H9 (cell line): Measurements from ENCODE around the gene CDH23. TPM values are rescaled to one million over a fixed set of nuclear protein-coding genes. Genes with fewer than 3 reads are reported as not detected.

Experiments used
- DNase-seq: peaks from one replicate; pipeline ENCODE4 v3.0.0-alpha.2; 2017
- H2AFZ ChIP-seq: one replicate; pipeline ENCODE4 v1.6.1; 2013; ENCODE audit warnings: mild to moderate bottlenecking, low read length, control low read depth, moderate library complexity
- H2AK5ac ChIP-seq: 2 replicates; pipeline ENCODE4 v1.6.1; 2013; ENCODE audit warnings: low read length, control low read depth, mixed read lengths; ENCODE audit not compliant: insufficient read length
- H2BK120ac ChIP-seq: one replicate; pipeline ENCODE4 v1.6.1; 2013; ENCODE audit warnings: low read depth, mild to moderate bottlenecking, low read length, control low read depth, inconsistent platforms; ENCODE audit not compliant: poor library complexity, severe bottlenecking
- H2BK12ac ChIP-seq: 2 replicates; pipeline ENCODE4 v1.6.1; 2013; ENCODE audit warnings: low read length, control low read depth, mixed read lengths, low read depth; ENCODE audit not compliant: insufficient read length
- H2BK15ac ChIP-seq: 2 replicates; pipeline ENCODE4 v1.6.1; 2013; ENCODE audit warnings: low read depth, low read length, control low read depth
- H2BK20ac ChIP-seq: one replicate; pipeline ENCODE4 v1.6.1; 2013; ENCODE audit warnings: low read depth, mild to moderate bottlenecking, low read length, control low read depth, inconsistent platforms; ENCODE audit not compliant: poor library complexity, severe bottlenecking
- H2BK5ac ChIP-seq: 2 replicates; pipeline ENCODE4 v1.6.1; 2013; ENCODE audit warnings: low read length, control low read depth, mixed read lengths; ENCODE audit not compliant: insufficient read length
- H3K14ac ChIP-seq: 2 replicates; pipeline ENCODE4 v1.6.1; 2013; ENCODE audit warnings: low read length, control low read depth; ENCODE audit not compliant: insufficient read depth
- H3K18ac ChIP-seq: 2 replicates; pipeline ENCODE4 v1.6.1; 2013; ENCODE audit warnings: low read depth, mild to moderate bottlenecking, mixed read lengths, low read length, control low read depth; ENCODE audit not compliant: insufficient read length
- H3K23ac ChIP-seq: 2 replicates; pipeline ENCODE4 v1.6.1; 2013; ENCODE audit warnings: low read length, control low read depth, mixed read lengths, low read depth; ENCODE audit not compliant: insufficient read length
- H3K23me2 ChIP-seq: 2 replicates; pipeline ENCODE4 v1.6.1; 2013; ENCODE audit warnings: low read depth, mild to moderate bottlenecking, mixed read lengths, low read length, control low read depth; ENCODE audit not compliant: insufficient read length, poor library complexity, severe bottlenecking
- H3K27ac ChIP-seq: 2 replicates; pipeline ENCODE4 v1.5.1; 2013; ENCODE audit warnings: low read length, control low read depth, mixed read lengths, low read depth; ENCODE audit not compliant: insufficient read length
- H3K27me3 ChIP-seq: 2 replicates; pipeline ENCODE4 v1.6.1; 2013; ENCODE audit warnings: low read length, control low read depth, inconsistent platforms; ENCODE audit not compliant: insufficient read depth
- H3K4ac ChIP-seq: 2 replicates; pipeline ENCODE4 v1.6.1; 2013; ENCODE audit warnings: low read depth, mild to moderate bottlenecking, control low read depth, inconsistent platforms, low read length, moderate library complexity
- H3K4me1 ChIP-seq: 2 replicates; pipeline ENCODE4 v1.6.1; 2013; ENCODE audit warnings: low read length, control low read depth, inconsistent platforms; ENCODE audit not compliant: insufficient read depth
- H3K4me2 ChIP-seq: 2 replicates; pipeline ENCODE4 v1.6.1; 2013; ENCODE audit warnings: low read length, control low read depth, mixed read lengths; ENCODE audit not compliant: insufficient read length, insufficient read depth
- H3K56ac ChIP-seq: 2 replicates; pipeline ENCODE4 v1.6.1; 2013; ENCODE audit warnings: low read depth, mild to moderate bottlenecking, mixed read lengths, low read length, control low read depth; ENCODE audit not compliant: insufficient read length
- H3K79me1 ChIP-seq: 2 replicates; pipeline ENCODE4 v1.6.1; 2013; ENCODE audit warnings: low read depth, mild to moderate bottlenecking, moderate library complexity, low read length, control low read depth, inconsistent platforms; ENCODE audit not compliant: insufficient read depth, poor library complexity, severe bottlenecking
- H3K79me2 ChIP-seq: 2 replicates; pipeline ENCODE4 v1.6.1; 2013; ENCODE audit warnings: low read length, control low read depth, inconsistent platforms; ENCODE audit not compliant: insufficient read depth
- H3K9ac ChIP-seq: 2 replicates; pipeline ENCODE4 v1.6.1; 2013; ENCODE audit warnings: low read length, control low read depth, mixed read lengths; ENCODE audit not compliant: insufficient read length; ENCODE audit errors: extremely low read depth
- H3K9me3 ChIP-seq: one replicate; pipeline ENCODE4 v1.6.1; 2013; ENCODE audit warnings: low read depth, low read length, inconsistent platforms; ENCODE audit not compliant: control insufficient read depth
- H3T11ph ChIP-seq: one replicate; pipeline ENCODE4 v1.6.1; 2013; ENCODE audit warnings: mild to moderate bottlenecking, low read length, control low read depth, inconsistent platforms
- H4K20me1 ChIP-seq: one replicate; pipeline ENCODE4 v1.6.1; 2013; ENCODE audit not compliant: control insufficient read depth, insufficient read length, insufficient read depth
- H4K5ac ChIP-seq: 2 replicates; pipeline ENCODE4 v1.6.1; 2013; ENCODE audit warnings: low read depth, mild to moderate bottlenecking, mixed read lengths, low read length, control low read depth; ENCODE audit not compliant: insufficient read length
- H4K8ac ChIP-seq: replicated peaks from 2 replicates; pipeline ENCODE4 v1.6.1; 2013; ENCODE audit warnings: low read length, control low read depth, mixed read lengths, low read depth; ENCODE audit not compliant: insufficient read length
- H4K91ac ChIP-seq: 2 replicates; pipeline ENCODE4 v1.6.1; 2013; ENCODE audit warnings: low read depth, mild to moderate bottlenecking, moderate library complexity, mixed read lengths, low read length, control low read depth; ENCODE audit not compliant: insufficient read length
- H3K27ac Mint-ChIP-seq, 3 experiments: 2 replicates in 2 of 3; 3 replicates in 1 of 3; pipeline ENCODE4 v1.8.0; 2020 to 2021; ENCODE audit warnings: mixed read lengths in 3 of 3, mild to moderate bottlenecking in 1 of 3, moderate library complexity in 1 of 3
- H3K27me3 Mint-ChIP-seq: 2 replicates; pipeline ENCODE4 v1.8.0; 2021; ENCODE audit warnings: low read depth, mild to moderate bottlenecking, moderate library complexity, mixed read lengths
- H3K36me3 Mint-ChIP-seq, 3 experiments: 2 replicates in 2 of 3; 3 replicates in 1 of 3; pipeline ENCODE4 v1.8.0; 2020 to 2021; ENCODE audit warnings: low read depth in 3 of 3, mixed read lengths in 3 of 3; ENCODE audit not compliant: insufficient read depth in 1 of 3
- H3K4me1 Mint-ChIP-seq, 2 experiments: 2 replicates each; pipeline ENCODE4 v1.8.0; 2020; ENCODE audit warnings: mixed read lengths in 2 of 2
- H3K4me3 Mint-ChIP-seq, 2 experiments: 2 replicates in 1 of 2; 3 replicates in 1 of 2; pipeline ENCODE4 v1.8.0; 2020 to 2021; ENCODE audit warnings: mild to moderate bottlenecking in 2 of 2, mixed read lengths in 2 of 2, moderate library complexity in 1 of 2
- H3K9me3 Mint-ChIP-seq, 2 experiments: 2 replicates in 1 of 2; 3 replicates in 1 of 2; pipeline ENCODE4 v1.8.0; 2020; ENCODE audit warnings: mild to moderate bottlenecking in 2 of 2, mixed read lengths in 2 of 2, moderate library complexity in 1 of 2
- CTCF ChIP-seq: fragments of 200-600 bp; sonication (generic); conservative IDR thresholded peaks from 3 replicates; pipeline ENCODE4 v1.8.0; 2021; ENCODE audit warnings: antibody characterized with exemption, mild to moderate bottlenecking
- WGBS: extraction: QIAGEN DNeasy Blood & Tissue Kit; methylation state at CpG from one replicate; pipeline ENCODE4 v1.1.7; 2013; ENCODE audit warnings: missing lambda C conversion rate, low lambda C conversion rate, mixed read lengths; ENCODE audit not compliant: insufficient read length; ENCODE audit errors: extremely low coverage; 5-methylcytosine and 5-hydroxymethylcytosine counted together
- total RNA-seq: library from RNA; stranded (reverse); gene quantifications from 2 replicates; pipeline ENCODE4 v1.2.1, GENCODE V29; 2021

CDH23 gene
- total RNA-seq, 1 experiment from 2014 or later: 2.1 TPM

DNA sequence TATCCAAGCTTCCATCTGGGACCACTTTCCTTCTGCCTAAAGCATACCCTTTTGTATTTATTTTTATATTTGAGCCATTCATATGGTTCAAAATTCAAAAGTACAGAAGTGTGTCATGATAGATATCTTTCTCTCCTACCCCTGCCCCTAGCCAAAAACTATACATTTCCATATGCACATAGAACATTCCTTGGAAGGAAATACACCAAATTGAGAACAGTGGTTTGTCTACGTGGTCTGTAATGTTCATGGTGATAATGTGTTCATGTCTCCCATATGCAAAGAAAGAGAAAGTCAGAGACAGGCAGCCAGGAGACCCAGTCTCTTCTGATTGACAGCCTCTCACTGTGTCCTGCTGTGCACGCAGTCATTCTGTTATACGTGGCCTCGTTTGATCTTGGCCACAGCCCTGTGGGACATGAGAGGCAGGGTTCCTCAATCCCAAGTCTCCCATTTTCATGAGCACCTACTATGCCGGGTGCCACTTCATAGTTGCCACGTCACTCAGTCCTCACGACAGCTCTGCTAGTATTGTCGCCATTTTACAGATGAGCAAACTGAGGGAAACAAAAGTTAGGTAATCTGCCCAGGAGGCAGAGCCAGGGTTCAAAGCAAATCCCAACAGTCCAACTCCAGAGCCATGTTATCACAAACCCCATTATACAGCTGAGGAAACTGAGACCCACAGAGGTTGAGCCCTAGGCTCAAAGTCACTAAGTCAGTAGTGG, 8.0 kb upstream of the CDH23 start:
- Histone ChIP-seq H3K79me2 (no peaks in the 10 kb centered on the region), H3K18ac (no peak overlapping the region), H3K79me1 (no peaks in the 10 kb centered on the region), H2BK12ac (no peak overlapping the region), H2AK5ac (no peak overlapping the region), H4K91ac (no peak overlapping the region), H2BK15ac (no peak overlapping the region), H3K4me1 (no peaks in the 10 kb centered on the region), H2BK5ac (no peak overlapping the region), H3K9me3 (no peaks in the 10 kb centered on the region), H4K5ac (no peak overlapping the region), H2BK120ac (no peak overlapping the region), H3K27ac (no peak overlapping the region), H3K14ac (no peak overlapping the region), H3K23ac (no peak overlapping the region), H2BK20ac (no peak overlapping the region), H3T11ph (no peak overlapping the region), H4K20me1 (no peaks in the 10 kb centered on the region), H3K27me3 (no peaks in the 10 kb centered on the region), H3K23me2 (no peaks in the 10 kb centered on the region), H3K9ac (no peak overlapping the region), H2AFZ (no peak overlapping the region), H4K8ac (no peak overlapping the region), H3K4me2 (no peak overlapping the region), H3K56ac (no peak overlapping the region), H3K4ac (no peak overlapping the region)
- Mint-ChIP-seq H3K4me1 (peaks cover 5 to 9% of the 10 kb centered on the region in 2 experiments), H3K4me3 (no peak overlapping the region), H3K27ac (no peak overlapping the region), H3K27me3 (peaks cover 48% of the 10 kb centered on the region), H3K9me3 (no peaks in the 10 kb centered on the region), H3K36me3 (no peaks in the 10 kb centered on the region)
- WGBS: no CpG with 5 or more reads among the region's 8 CpGs
- no peak for TF ChIP-seq CTCF
- DNase-seq: no peak
